Neural progenitor cell (in vitro differentiated cells): Measurements from ENCODE around the gene NOD1.

Experiments
- CTCF ChIP-seq: fragments of 200-600 bp; sonication (generic); IDR thresholded peaks from 2 replicates; pipeline ENCODE4 v1.5.1; 2017; ENCODE audit warnings: antibody characterized with exemption, mild to moderate bottlenecking
- EZH2 ChIP-seq: fragments of 200-600 bp; sonication (generic); IDR thresholded peaks from 2 replicates; pipeline ENCODE4 v1.6.1; 2017; ENCODE audit warnings: antibody characterized with exemption, mild to moderate bottlenecking, moderate library complexity

DNA sequence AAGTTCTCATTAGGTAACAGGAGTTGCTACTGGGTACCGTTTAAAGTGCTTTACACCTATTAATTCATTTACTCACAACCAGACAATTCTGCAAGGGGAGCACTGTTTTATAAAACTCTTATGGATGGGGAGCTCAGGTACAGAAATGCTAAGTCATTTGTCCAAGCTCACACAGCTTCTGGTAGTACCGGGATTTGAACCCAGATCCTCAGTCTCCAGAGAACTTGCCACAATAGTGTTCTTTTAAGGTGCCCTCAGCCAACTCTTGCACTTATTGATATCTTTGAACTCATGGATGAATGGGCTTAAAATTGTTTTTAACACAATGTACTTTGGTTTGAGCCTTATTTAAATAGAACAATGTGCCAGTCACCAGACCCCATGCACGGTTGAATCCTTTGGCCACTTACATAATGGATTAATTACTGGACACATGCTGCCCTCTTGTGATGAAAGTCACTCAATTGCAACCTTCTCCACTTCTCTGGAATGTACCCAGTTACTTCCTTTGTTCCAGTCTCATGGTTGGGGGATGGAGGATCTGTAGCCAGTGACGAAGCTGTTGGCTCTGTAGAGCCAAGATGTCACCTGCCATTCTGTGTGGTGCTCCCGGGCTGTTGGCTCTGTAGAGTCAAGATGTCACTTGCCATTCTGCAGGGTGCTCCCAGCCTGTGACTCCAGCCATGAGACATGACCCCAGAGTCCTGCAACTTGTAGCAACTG, 65.6 kb downstream of the NOD1 start:
- peak; percentile 69 for TF ChIP-seq CTCF
- TF ChIP-seq EZH2 = no peak
